IgD-negative memory B cell (primary cell): Measurements from ENCODE around the gene BORCS8. TPM values are rescaled to one million over a fixed set of nuclear protein-coding genes. Genes with fewer than 3 reads are reported as not detected.
"Not testable (repeated sequence)": the region's sequence is repeated elsewhere in the genome, so short reads cannot be mapped to it uniquely, and the experiment has no call there.

Experiments used
- H3K27ac Mint-ChIP-seq, 3 donors: one replicate each; pipeline ENCODE4 v1.8.0; 2020 to 2022; ENCODE audit warnings: mild to moderate bottlenecking in 3 of 3, mixed read lengths in 3 of 3, moderate library complexity in 1 of 3
- H3K27me3 Mint-ChIP-seq: one replicate; pipeline ENCODE4 v1.8.0; 2021; ENCODE audit warnings: mixed read lengths
- H3K36me3 Mint-ChIP-seq: one replicate; pipeline ENCODE4 v1.8.0; 2020; ENCODE audit warnings: mild to moderate bottlenecking, mixed read lengths
- H3K4me1 Mint-ChIP-seq, 3 donors: one replicate each; pipeline ENCODE4 v1.8.0; 2020 to 2022; ENCODE audit warnings: mixed read lengths in 3 of 3, mild to moderate bottlenecking in 1 of 3
- H3K4me3 Mint-ChIP-seq, 4 donors: one replicate each; pipeline ENCODE4 v1.8.0; 2020 to 2022; ENCODE audit warnings: mild to moderate bottlenecking in 4 of 4, mixed read lengths in 4 of 4, moderate library complexity in 3 of 4
- H3K9me3 Mint-ChIP-seq, 3 donors: one replicate each; pipeline ENCODE4 v1.8.0; 2020 to 2021; ENCODE audit warnings: mixed read lengths in 3 of 3, mild to moderate bottlenecking in 1 of 3
- polyA plus RNA-seq: library from polyadenylated mRNA; unstranded; fragments of 300-500 nt; fragmentation: Illumina TruSeq; gene quantifications from one replicate; pipeline ENCODE4 v1.2.3, GENCODE V29; 2021

Gene BORCS8
- polyA plus RNA-seq, 1 donor from 2014 or later, result 21.6 TPM

GRCh38 chr19:19176950-19177349, 15.0 kb downstream of the BORCS8 start:
- H3K4me1 Mint-ChIP-seq, result peaks cover 2 to 5% (median 4%) of the 10 kb centered on the region in 3 donors
- no peaks in the 10 kb centered on the region for H3K9me3 Mint-ChIP-seq
- peak overlapping the region in 2 of 3 donors; percentile 53 to 82 for H3K27ac Mint-ChIP-seq
- H3K27me3 Mint-ChIP-seq, result no peaks in the 10 kb centered on the region
- H3K4me3 Mint-ChIP-seq, result no peak overlapping the region
- peaks cover 4% of the 10 kb centered on the region for H3K36me3 Mint-ChIP-seq

- not testable (repeated sequence) for H3K27ac Mint-ChIP-seq, H3K9me3 Mint-ChIP-seq, H3K4me3 Mint-ChIP-seq, H3K36me3 Mint-ChIP-seq
- Mint-ChIP-seq H3K4me1 (peaks cover 15 to 21% (median 19%) of the 10 kb centered on the region in 3 donors), H3K27me3 (peaks cover 15% of the 10 kb centered on the region)
Measured at GRCh38 chr19:19173243-19173642, 18.7 kb downstream of the BORCS8 start.

- Mint-ChIP-seq H3K36me3 (no peaks in the 10 kb centered on the region), H3K27me3 (peaks cover 15% of the 10 kb centered on the region), H3K27ac (no peak overlapping the region), H3K9me3 (no peaks in the 10 kb centered on the region), H3K4me3 (no peak overlapping the region), H3K4me1 (peaks cover 18 to 22% (median 21%) of the 10 kb centered on the region in 3 donors)
Measured at GRCh38 chr19:19171821-19172532, 20.0 kb downstream of the BORCS8 start.

- peak overlapping the region in 2 of 4 donors; percentile 60 to 91 for H3K4me3 Mint-ChIP-seq
- peaks cover 15% of the 10 kb centered on the region for H3K27me3 Mint-ChIP-seq
- no peaks in the 10 kb centered on the region for H3K36me3 Mint-ChIP-seq
- peaks cover 18 to 22% (median 21%) of the 10 kb centered on the region in 3 donors for H3K4me1 Mint-ChIP-seq
- no peaks in the 10 kb centered on the region for H3K9me3 Mint-ChIP-seq
- peak overlapping the region in 1 of 3 donors; percentile 84 for H3K27ac Mint-ChIP-seq
Measured at GRCh38 chr19:19170873-19171672, 20.9 kb downstream of the BORCS8 start.

- peak within 1 kb of the TSS; percentile 60 to 95 (median 72) for H3K4me3 Mint-ChIP-seq
- no peaks in the 10 kb centered on the region for H3K9me3 Mint-ChIP-seq
- peak within 1 kb of the TSS in 2 of 3 donors; percentile 75 to 84 for H3K27ac Mint-ChIP-seq
- H3K36me3 Mint-ChIP-seq, result no peaks in the 10 kb centered on the region
- peaks cover 18 to 22% (median 21%) of the 10 kb centered on the region in 3 donors for H3K4me1 Mint-ChIP-seq
- H3K27me3 Mint-ChIP-seq, result peaks cover 15% of the 10 kb centered on the region
Measured at GRCh38 chr19:19170053-19170872, 21.7 kb downstream of the BORCS8 start, which contains the start of gene MEF2B. MEF2B (minus strand) TSS chr19:19170263; CDS start chr19:19150735, 19,528 bp downstream.

- Mint-ChIP-seq H3K36me3 (no peaks in the 10 kb centered on the region), H3K4me1 (peaks cover 16 to 17% (median 16%) of the 10 kb centered on the region in 3 donors), H3K9me3 (no peaks in the 10 kb centered on the region), H3K27ac (peak overlapping the region in 2 of 3 donors; percentile 67 to 75), H3K4me3 (peak overlapping the region; percentile 14 to 95 (median 72)), H3K27me3 (peaks cover 15% of the 10 kb centered on the region)
Measured at GRCh38 chr19:19169236-19170052, 22.5 kb downstream of the BORCS8 start.

GRCh38 chr19:19167612-19168011, 24.3 kb downstream of the BORCS8 start:
- H3K4me3 Mint-ChIP-seq, result peak overlapping the region in 1 of 4 donors; percentile 47
- peaks cover 16 to 20% (median 17%) of the 10 kb centered on the region in 3 donors for H3K4me1 Mint-ChIP-seq
- H3K36me3 Mint-ChIP-seq, result peaks cover 1% of the 10 kb centered on the region
- H3K27ac Mint-ChIP-seq, result no peak overlapping the region
- H3K9me3 Mint-ChIP-seq, result no peaks in the 10 kb centered on the region
- H3K27me3 Mint-ChIP-seq, result peaks cover 15% of the 10 kb centered on the region

- H3K9me3 Mint-ChIP-seq, result no peaks in the 10 kb centered on the region
- H3K36me3 Mint-ChIP-seq, result peaks cover 1% of the 10 kb centered on the region
- H3K27ac Mint-ChIP-seq, result no peak overlapping the region
- peaks cover 2% of the 10 kb centered on the region for H3K27me3 Mint-ChIP-seq
- peaks cover 9 to 21% (median 19%) of the 10 kb centered on the region in 3 donors for H3K4me1 Mint-ChIP-seq
- peak overlapping the region in 1 of 4 donors; percentile 58 for H3K4me3 Mint-ChIP-seq
Measured at GRCh38 chr19:19165396-19165795, 26.6 kb downstream of the BORCS8 start.

GRCh38 chr19:19162495-19162894, 29.5 kb downstream of the BORCS8 start:
- no peak overlapping the region for H3K4me3 Mint-ChIP-seq
- H3K9me3 Mint-ChIP-seq, result no peaks in the 10 kb centered on the region
- peaks cover under 1% of the 10 kb centered on the region for H3K27me3 Mint-ChIP-seq
- H3K36me3 Mint-ChIP-seq, result peaks cover 1% of the 10 kb centered on the region
- H3K27ac Mint-ChIP-seq, result peak overlapping the region in 2 of 3 donors; percentile 27 to 46
- peaks cover 0 to 18% (median 16%) of the 10 kb centered on the region in 3 donors for H3K4me1 Mint-ChIP-seq

GRCh38 chr19:19160461-19161035, 31.4 kb downstream of the BORCS8 start:
- Mint-ChIP-seq H3K27ac (peak overlapping the region in 2 of 3 donors; percentile 50 to 57), H3K4me1 (peaks cover 12 to 26% (median 23%) of the 10 kb centered on the region in 3 donors), H3K9me3 (no peaks in the 10 kb centered on the region), H3K4me3 (peak overlapping the region in 3 of 4 donors; percentile 57 to 87 (median 72)), H3K36me3 (peaks cover 2% of the 10 kb centered on the region), H3K27me3 (peaks cover 4% of the 10 kb centered on the region)

GRCh38 chr19:19159534-19159933, 32.4 kb downstream of the BORCS8 start:
- Mint-ChIP-seq H3K27ac (peak overlapping the region in 1 of 3 donors; percentile 57), H3K36me3 (peaks cover 2% of the 10 kb centered on the region), H3K9me3 (peaks cover 0 to 2% (median 0%) of the 10 kb centered on the region in 3 donors), H3K27me3 (peaks cover 4% of the 10 kb centered on the region), H3K4me1 (peaks cover 22 to 33% (median 28%) of the 10 kb centered on the region in 3 donors), H3K4me3 (peak overlapping the region in 1 of 4 donors; percentile 61)

GRCh38 chr19:19157808-19158207, 34.1 kb downstream of the BORCS8 start:
- H3K36me3 Mint-ChIP-seq, result peaks cover 1% of the 10 kb centered on the region
- peaks cover 4% of the 10 kb centered on the region for H3K27me3 Mint-ChIP-seq
- H3K4me1 Mint-ChIP-seq, result peaks cover 22 to 33% (median 28%) of the 10 kb centered on the region in 3 donors
- peaks cover 0 to 2% (median 0%) of the 10 kb centered on the region in 3 donors for H3K9me3 Mint-ChIP-seq
- peak overlapping the region in 2 of 4 donors; percentile 54 to 85 for H3K4me3 Mint-ChIP-seq
- H3K27ac Mint-ChIP-seq, result no peak overlapping the region

GRCh38 chr19:19155495-19156219, 36.3 kb downstream of the BORCS8 start:
- H3K4me3 Mint-ChIP-seq, result peak overlapping the region in 2 of 4 donors; percentile 72 to 78
- H3K4me1 Mint-ChIP-seq, result peaks cover 22 to 33% (median 31%) of the 10 kb centered on the region in 3 donors
- H3K27me3 Mint-ChIP-seq, result peaks cover 4% of the 10 kb centered on the region
- peak overlapping the region in 2 of 3 donors; percentile 17 to 76 for H3K27ac Mint-ChIP-seq
- H3K36me3 Mint-ChIP-seq, result peaks cover 1% of the 10 kb centered on the region
- peaks cover 0 to 2% (median 0%) of the 10 kb centered on the region in 3 donors for H3K9me3 Mint-ChIP-seq
